OCI-LY3 (cell line): Measurements from ENCODE around the gene RTN4IP1.

Source experiments
- EZH2phosphoT487 ChIP-seq: fragments of 200-600 bp; shearing (Covaris generic); IDR thresholded peaks from 2 replicates; pipeline ENCODE4 v1.6.1; 2018; ENCODE audit warnings: antibody characterized with exemption, mixed run types, low read depth
- TF ChIP-seq, protein P1 (sequence below): fragments of 200-600, 300-600 bp; sonication (generic); IDR thresholded peaks from 2 replicates; pipeline ENCODE4 v1.5.1; 2014; ENCODE audit warnings: antibody characterized with exemption, low read length, low read depth

DNA sequence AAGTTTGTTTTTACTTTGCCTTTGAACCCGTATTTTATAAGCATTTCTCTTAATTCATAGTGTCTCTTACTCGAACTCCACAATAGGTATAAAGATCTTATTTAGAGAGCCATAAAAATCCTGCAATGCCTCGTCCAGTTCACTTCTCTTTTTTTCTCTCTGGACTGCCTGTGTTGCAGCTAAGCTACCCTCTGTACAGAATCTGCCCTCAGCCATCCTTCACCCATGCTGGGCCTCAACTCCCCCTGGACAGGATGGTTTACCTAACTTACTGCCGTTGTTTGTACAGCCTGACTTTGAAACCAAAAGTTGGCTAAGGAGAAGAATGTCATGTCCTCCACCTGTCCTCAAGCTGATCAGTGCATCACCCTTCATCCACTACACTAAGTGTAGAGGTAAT lies 10.5 kb upstream of the RTN4IP1 start:
- TF ChIP-seq, protein P1, sequence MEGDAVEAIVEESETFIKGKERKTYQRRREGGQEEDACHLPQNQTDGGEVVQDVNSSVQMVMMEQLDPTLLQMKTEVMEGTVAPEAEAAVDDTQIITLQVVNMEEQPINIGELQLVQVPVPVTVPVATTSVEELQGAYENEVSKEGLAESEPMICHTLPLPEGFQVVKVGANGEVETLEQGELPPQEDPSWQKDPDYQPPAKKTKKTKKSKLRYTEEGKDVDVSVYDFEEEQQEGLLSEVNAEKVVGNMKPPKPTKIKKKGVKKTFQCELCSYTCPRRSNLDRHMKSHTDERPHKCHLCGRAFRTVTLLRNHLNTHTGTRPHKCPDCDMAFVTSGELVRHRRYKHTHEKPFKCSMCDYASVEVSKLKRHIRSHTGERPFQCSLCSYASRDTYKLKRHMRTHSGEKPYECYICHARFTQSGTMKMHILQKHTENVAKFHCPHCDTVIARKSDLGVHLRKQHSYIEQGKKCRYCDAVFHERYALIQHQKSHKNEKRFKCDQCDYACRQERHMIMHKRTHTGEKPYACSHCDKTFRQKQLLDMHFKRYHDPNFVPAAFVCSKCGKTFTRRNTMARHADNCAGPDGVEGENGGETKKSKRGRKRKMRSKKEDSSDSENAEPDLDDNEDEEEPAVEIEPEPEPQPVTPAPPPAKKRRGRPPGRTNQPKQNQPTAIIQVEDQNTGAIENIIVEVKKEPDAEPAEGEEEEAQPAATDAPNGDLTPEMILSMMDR: no peak
- TF ChIP-seq EZH2phosphoT487: no peak
